Pulmonary artery endothelial cell (primary cell): ENCODE results near the gene PPARD. TPM values are rescaled to one million over a fixed set of nuclear protein-coding genes. Genes with fewer than 3 reads are reported as not detected.

Experiments
- DNase-seq: peaks from one replicate; pipeline ENCODE4 v3.0.0-alpha.2; 2011; ENCODE audit warnings: low read depth, low spot score
- total RNA-seq: library from RNA; depleted of rRNA; stranded (reverse); fragments of >200 nt; gene quantifications from 2 replicates; pipeline ENCODE4 v1.2.3, GENCODE V29; 2014

Gene PPARD
- total RNA-seq, 1 donor from 2014 or later, result 4.9 TPM

DNA sequence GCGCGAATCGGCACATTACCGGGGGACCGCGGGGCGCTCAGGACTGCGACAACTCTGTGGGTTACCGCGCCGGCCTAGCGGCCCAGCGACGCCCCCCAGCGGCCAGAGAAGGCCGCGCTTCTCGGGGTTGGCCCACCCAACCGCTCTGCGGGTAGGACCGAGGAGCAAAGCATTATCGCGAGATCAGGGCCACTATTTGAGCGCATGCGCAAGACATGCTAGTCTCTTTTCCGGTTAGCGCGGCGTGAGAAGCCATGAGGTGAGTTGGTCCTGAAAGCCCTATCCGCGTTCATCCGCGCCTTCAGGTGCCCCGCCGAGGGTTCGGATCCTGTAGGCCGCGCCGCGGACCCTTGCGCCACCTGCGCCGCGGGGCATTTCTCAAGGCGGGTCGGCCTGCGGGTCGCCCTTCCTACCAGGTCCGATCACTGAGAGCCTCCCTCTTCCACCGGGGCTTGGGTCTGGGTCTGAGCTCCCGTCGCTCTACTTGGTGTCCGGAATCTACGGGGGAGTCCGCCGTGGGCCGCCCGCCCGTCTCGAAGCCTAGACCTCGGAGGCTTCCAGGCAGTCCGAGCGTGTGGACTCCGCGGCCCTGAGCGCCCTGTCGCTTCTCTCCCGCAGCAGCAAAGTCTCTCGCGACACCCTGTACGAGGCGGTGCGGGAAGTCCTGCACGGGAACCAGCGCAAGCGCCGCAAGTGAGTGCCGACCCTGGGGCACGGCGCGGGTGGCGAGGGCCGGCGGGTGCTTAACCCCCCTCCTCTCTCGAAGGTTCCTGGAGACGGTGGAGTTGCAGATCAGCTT lies 126.0 kb downstream of the PPARD start, which contains the start of gene RPL10A:
RPL10A (plus strand) TSS at position 221 of the 799 bp plus-strand sequence; CDS start at position 255, 34 bp downstream.
- peak; percentile 82 for DNase-seq

DNA sequence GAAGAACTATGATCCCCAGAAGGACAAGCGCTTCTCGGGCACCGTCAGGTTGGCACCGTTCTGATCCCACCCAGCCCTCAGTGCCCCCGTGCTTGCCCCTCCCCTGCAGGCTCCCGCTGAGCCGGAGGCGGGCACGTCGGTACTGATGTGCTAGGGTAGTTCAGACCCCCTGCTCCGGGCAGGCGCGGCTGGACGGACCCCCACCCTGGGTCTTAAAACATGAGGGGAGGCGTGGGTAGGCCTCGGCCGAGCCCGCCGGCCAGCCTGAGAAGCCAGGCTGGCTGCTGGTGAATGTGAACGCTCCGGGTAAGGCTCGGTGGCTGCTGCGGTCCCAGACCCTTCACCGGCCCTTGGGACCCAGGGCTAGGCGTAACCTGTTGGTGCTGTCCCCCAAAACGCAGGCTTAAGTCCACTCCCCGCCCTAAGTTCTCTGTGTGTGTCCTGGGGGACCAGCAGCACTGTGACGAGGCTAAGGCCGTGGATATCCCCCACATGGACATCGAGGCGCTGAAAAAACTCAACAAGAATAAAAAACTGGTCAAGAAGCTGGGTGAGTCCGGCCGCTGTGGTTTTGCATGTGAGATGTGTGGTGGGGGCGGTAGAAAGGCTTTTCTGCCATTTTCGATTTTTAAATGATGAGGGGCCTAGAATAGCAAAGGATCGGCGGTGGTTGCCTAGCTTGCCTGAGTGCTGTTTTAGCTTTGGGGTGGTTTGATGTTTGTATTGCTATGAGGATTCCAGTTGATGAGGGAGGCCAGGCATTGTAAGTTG lies 126.8 kb downstream of the PPARD start:
- DNase-seq, result no peak

DNA sequence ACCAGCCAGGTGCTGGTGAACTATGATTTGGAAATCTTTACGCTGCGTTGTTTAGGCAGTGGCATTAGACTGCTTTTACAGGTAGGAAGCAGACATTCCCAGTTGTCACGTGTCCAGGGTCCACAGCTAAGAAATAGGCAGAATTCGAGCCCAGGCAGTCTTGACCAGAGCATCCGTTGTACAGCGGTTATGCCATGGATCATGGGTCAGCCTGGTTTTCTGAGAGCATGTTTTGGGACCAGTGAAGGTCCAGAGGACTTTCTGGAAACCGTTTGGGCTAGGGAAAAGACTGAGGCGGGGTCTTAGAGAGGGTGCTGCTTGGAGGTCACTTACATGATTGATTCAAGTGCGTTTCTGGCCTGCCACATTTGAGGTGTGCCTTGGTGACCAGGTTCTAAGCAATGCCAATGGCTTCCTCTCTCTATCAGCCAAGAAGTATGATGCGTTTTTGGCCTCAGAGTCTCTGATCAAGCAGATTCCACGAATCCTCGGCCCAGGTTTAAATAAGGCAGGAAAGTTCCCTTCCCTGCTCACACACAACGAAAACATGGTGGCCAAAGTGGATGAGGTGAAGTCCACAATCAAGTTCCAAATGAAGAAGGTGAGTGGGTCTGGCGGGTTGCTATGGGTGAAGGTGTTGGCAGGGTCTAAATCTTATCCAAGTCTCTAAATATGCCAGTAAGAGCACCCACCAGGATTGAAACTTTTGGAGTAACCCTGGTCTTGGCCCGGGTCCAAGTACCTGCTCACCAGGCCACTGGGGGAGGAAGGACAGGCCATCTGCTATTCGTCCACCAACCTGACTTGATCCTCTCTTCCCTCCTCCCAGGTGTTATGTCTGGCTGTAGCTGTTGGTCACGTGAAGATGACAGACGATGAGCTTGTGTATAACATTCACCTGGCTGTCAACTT lies 127.6 kb downstream of the PPARD start:
- no peak for DNase-seq

DNA sequence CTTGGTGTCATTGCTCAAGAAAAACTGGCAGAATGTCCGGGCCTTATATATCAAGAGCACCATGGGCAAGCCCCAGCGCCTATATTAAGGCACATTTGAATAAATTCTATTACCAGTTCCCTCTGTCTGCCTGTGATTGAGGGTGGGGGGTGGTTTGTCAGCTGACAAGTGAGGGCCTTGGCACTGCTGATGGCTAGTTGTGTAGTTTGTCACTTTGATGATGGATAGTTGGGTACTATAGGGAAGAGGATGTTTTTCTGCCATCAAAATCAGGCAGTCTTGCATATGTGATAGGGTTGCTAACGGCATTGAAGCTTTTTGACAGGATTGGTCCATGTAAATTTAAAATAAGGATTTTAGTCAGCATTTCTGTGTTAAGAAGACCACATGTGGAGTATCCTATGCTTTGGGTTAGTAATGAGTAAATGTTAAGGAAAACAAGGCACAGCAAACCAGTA lies 128.3 kb downstream of the PPARD start:
- DNase-seq, result no peak

DNA sequence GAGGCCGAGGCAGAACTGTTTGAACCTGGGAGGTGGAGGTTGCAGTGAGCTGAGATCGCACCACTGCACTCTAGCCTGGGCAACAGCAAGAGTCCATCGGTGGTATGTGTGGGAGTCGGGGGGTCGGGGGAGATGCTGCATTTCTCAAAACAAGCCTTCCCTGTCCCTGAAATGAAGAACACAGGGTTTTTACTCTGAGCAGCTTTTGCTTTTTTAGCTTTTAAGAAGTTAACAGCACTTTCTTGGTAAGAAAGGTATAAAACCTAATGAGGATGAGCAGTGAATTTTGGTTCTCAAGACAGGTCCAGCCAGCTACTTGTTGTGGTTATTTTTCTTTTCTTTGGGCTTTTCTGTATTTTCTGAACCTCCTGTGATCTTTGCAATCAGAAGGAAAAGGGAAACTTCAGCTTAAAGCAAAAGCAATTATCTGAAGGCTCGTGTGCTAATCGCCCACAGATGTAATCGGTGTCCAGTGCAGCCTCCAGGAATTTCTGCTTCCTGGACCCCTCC lies 129.5 kb downstream of the PPARD start:
- no peak for DNase-seq

DNA sequence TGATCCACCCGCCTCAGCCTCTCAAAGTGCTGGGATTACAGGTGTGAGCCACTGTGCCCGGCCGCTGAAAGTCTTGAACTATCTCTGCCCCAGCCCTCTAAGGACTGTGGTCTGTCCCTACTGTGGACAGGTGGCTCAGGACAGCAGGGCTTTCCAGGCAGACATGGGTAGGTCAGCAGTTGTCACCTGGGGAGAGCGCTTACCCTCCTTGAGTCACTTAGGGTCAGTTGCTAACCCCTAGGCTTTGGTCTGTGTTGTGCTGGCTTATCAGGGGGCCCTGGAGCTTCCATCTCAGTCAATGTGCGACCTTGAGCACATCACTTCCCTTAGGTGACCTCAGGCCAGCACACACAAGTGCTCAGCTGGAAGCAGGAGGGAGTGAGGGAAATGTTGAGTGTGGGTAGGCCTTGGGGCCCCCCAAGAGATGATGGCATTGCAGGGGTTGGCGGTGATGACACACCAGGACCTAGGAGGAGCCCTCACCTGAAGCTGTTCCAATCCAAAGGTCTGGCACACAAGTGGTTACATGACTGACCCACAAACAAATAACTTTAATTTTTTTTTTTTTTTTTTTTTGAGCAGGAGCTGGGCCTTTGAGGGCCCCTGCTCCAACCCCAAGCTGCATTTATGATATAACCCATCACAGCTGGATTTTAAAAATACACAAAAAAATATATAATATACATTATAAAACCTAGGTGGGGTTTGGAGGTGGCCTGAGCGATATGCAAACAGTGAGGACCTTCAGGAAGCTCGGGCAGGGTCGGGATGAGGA lies 130.9 kb downstream of the PPARD start:
- DNase-seq, result no peak

DNA sequence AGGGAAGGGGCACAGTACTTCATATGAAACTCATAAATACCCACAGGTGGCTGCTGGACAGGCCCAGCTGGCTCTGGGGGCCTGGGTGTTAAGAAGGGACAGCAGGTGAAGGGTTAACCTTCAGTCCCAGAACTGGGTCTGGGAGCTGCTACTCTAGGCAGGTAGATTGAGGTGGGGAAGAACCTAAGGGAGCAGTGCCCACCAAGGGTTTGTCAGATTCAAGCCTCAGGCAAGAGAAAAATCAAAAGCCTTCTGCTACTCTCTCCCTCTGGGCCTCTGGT lies 131.4 kb downstream of the PPARD start:
- no peak for DNase-seq

DNA sequence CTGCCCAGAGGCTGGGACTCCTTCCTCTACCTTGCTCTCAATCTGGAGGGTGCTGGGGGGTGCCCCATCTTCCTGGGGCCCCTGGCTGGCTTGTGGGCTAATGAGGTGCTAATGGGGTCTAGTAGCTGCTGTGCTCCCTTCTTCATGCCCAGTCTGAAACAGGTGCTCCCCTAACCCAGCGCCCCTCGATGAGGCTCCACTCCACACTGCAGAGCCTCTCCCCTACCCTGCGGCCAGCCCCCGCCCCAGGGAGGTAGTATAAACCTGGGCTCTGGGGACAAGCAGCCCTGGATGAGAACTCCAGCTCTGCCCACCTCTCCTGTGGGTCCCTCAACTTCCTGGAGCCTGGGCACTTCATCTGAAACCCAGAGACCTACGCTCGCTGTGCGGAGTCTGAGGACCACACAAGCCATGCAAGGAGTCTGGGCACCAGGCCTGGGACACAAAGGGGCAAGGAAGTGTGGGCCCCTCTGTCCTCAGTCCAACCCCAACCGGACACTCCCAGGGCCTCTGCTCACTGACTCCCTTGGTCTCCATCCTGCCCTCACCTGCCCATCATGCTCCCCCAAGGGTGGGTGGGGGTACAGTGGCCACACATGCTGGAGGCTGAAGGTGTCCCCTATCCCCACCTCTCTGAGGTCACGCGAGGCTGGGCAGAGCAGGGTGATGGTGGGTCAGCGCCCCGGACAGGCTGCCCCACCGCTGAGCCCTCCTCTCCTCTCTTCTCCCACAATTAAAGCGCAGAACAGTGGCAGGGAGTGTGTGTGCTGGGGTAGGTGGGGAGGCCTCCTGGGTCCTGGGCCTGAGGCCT lies 132.0 kb downstream of the PPARD start:
- DNase-seq, result no peak

DNA sequence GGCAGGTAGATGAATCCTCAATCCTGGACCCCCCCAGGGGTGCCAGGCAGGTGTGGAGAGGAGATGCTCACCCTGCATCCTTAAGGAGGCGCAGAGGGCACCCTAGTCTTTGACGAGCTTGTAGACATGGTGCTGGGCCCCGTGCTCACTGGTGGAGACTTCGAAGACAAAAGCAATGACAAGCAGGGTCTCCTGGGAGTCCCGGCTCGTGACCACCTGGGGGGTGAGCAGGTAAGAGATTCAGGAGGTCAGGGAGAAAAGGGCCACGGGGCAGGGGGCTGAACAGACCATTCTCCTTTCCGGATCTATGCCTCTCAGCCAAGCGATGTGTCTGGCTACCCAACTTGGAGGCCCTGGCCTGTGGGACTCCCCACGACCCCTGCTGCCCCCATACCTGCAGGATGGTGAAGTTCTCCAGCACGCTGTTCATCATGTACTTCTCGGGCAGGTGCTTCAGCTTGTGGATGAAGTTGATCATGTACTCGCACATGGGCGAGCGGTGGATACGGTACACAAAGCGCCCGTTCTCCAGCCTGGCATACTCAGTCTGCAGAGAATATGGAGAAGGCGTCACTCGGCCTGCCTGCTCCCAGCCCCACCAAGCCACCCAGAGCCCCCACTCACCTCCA lies 132.7 kb downstream of the PPARD start:
- DNase-seq, result no peak

DNA sequence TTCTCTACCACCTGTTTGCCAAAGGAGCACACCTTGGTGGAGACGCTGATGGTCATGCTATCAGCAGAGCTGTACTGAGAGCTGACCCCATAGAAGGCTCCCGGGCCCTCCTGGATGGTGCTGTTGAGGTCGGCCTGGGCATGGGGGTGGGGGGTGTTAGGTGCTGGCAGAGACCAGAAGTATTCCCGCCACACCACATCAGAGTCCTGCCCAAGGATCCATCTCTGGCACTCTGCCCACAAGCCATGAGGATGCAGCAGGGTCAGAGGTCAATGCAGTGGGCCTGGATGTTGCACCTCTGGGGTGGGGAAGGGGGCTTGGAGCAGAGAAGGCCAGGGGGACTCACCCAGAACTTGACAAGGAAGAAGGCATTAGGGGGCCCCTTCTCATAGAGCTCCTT lies 133.2 kb downstream of the PPARD start:
- DNase-seq, result no peak

DNA sequence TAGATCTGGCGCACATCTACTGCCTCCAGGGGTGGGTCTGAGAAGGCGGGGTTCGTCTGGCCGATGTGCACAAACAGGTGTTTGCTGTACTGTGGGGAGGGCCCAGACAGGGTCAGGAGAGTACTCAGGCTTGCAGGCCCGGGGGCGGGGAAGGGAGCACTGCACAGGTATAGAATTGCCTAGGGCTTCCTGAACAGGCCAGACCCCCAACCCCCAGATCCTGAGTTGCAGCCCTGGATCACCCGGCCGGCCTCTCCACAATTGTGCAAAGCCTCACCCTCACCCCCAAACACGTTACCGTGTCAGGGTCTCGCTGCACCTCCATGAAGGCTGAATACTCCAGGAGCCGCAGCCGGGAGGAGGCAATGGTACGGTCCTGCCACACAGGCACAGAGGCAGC lies 133.6 kb downstream of the PPARD start:
- no peak for DNase-seq

DNA sequence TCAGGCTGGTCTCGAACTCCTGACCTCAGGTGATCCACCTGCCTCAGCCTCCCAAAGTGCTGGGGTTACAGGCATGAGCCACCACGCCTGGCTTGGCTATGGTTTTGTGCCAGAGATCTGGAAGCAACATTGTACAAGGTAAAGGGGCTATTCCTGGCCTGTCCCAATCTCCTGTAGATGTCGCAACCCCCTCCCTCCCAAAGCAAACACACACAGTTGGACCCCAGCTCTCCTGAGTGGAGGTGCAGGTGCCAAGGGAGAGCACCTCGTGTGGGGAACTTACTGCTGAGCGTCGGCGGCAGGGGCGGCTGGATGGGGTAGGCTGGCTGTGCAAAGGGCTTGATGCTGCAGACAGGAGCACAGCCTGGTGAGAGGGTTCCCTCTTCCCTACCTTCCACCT lies 134.7 kb downstream of the PPARD start:
- no peak for DNase-seq

Other genes starting within 250 kb of the PPARD start
- gene TCP11, start 201.2 kb upstream of the PPARD start, total RNA-seq, result 0.13 and 0.18 TPM in 2 replicates
- 0.26 and 0.53 TPM in 2 replicates for gene SCUBE3, start 128.6 kb upstream of the PPARD start, total RNA-seq
- gene ZNF76, start 82.8 kb upstream of the PPARD start, total RNA-seq, result 20.5 and 21.6 TPM in 2 replicates
- 0.25 and 0.26 TPM in 2 replicates for gene DEF6, start 44.7 kb upstream of the PPARD start, total RNA-seq
- 8.9 and 13.9 TPM in 2 replicates for gene FANCE, start 109.8 kb downstream of the PPARD start, total RNA-seq
- 1,551 and 2,048 TPM in 2 replicates for gene RPL10A, start 125.8 kb downstream of the PPARD start, total RNA-seq
- 0.21 and 0.33 TPM in 2 replicates for gene TEAD3, start 154.5 kb downstream of the PPARD start, total RNA-seq
- gene TULP1, start 170.3 kb downstream of the PPARD start, total RNA-seq, result not detected in 2 replicates